HG03342 (cell line): ENCODE results near the gene MAP3K15.
A peak's percentile ranks its signal among the peaks of the same experiment; 100 is the strongest.

ENCODE experiments used
- ATAC-seq: cut with Tn5 transposase; IDR thresholded peaks from one replicate; pipeline ENCODE4 v1.9.1; 2021; ENCODE audit warnings: mild to moderate bottlenecking, moderate library complexity; ENCODE audit not compliant: unreplicated experiment

MAP3K15 gene

GRCh38 chrX:19358521-19358920 is 156.8 kb downstream of the MAP3K15 start:
- ATAC-seq: no peak

GRCh38 chrX:19354625-19355024 is 160.7 kb downstream of the MAP3K15 start:
- ATAC-seq: no peak

GRCh38 chrX:19350941-19351384 is 164.3 kb downstream of the MAP3K15 start:
- peak; percentile 90 for ATAC-seq

GRCh38 chrX:19349264-19349663 is 166.0 kb downstream of the MAP3K15 start:
- ATAC-seq: no peak

GRCh38 chrX:19347916-19348315 is 167.4 kb downstream of the MAP3K15 start:
- no peak for ATAC-seq

GRCh38 chrX:19344661-19345060 is 170.6 kb downstream of the MAP3K15 start:
- ATAC-seq: no peak

GRCh38 chrX:19343535-19344408 is 171.5 kb downstream of the MAP3K15 start, which contains the start of gene PDHA1:
Gene PDHA1, plus strand, starts transcription at chrX:19343927. Its CDS starts 111 bp downstream, at chrX:19344038.
- ATAC-seq: peak; percentile 99

- ATAC-seq: no peak
These were observed 172.2 kb downstream of the MAP3K15 start for GRCh38 chrX:19343085-19343534.

- ATAC-seq: no peak
These were observed 172.9 kb downstream of the MAP3K15 start for GRCh38 chrX:19342331-19342906.

GRCh38 chrX:19334945-19335626 is 180.2 kb downstream of the MAP3K15 start:
- ATAC-seq: peak; percentile 63

GRCh38 chrX:19332983-19333382 is 182.3 kb downstream of the MAP3K15 start:
- ATAC-seq: no peak

- ATAC-seq: no peak
These were observed 183.5 kb downstream of the MAP3K15 start for GRCh38 chrX:19331831-19332230.

- ATAC-seq: no peak
These were observed 188.7 kb downstream of the MAP3K15 start for GRCh38 chrX:19326567-19326966.
